B cell (primary cell): Measurements from ENCODE around the gene MAP4K5. TPM values are rescaled to one million over a fixed set of nuclear protein-coding genes. Genes with fewer than 3 reads are reported as not detected.

Experiments used
- ATAC-seq: fragments of 200-7000 bp; cut with Tn5 transposase; one replicate; pipeline ENCODE4 v1.10.0; 2021; ENCODE audit warnings: low read depth, mild to moderate bottlenecking, moderate number of reproducible peaks, moderate library complexity
- CTCF ChIA-PET: fragments of 350-600 bp; sonication (Branson Sonifier 250); formaldehyde crosslinking; loops from one replicate; lab custom pipeline; 2021; ENCODE audit warnings: antibody characterized with exemption, inconsistent platforms; lab: Charles Lee
- POLR2A ChIA-PET: fragments of 350-600 bp; sonication (Branson Sonifier 250); formaldehyde crosslinking; loops from one replicate; lab custom pipeline; 2021; ENCODE audit warnings: antibody characterized with exemption; lab: Charles Lee
- DNase-seq: peaks from one replicate; pipeline ENCODE4 v3.0.0; 2013
- H2AFZ ChIP-seq: 2 replicates; pipeline ENCODE4 v1.6.1; 2012; ENCODE audit warnings: mild to moderate bottlenecking, low read depth, low read length; ENCODE audit not compliant: insufficient read depth, poor library complexity, severe bottlenecking
- H3K27ac ChIP-seq, 2 donors: 1 replicate in 1 of 2; 2 replicates in 1 of 2; pipeline ENCODE4 v1.5.1; 2012 to 2013; ENCODE audit warnings: low read length in 2 of 2, mild to moderate bottlenecking in 2 of 2, moderate library complexity in 1 of 2
- H3K27me3 ChIP-seq, 4 experiments: fragments of 200-600 bp in 1 of 4; sonication (generic) in 1 of 4; replicated peaks in 1 of 4; 1 replicate in 2 of 4; 2 replicates in 2 of 4; pipeline versions ENCODE4 v1.6.1 to v1.7.0; 2013 to 2016; ENCODE audit warnings: low read length in 3 of 4, mild to moderate bottlenecking in 2 of 4, mixed read lengths in 1 of 4, moderate library complexity in 1 of 4; ENCODE audit not compliant: insufficient read depth in 4 of 4, control insufficient read depth in 3 of 4; ENCODE audit errors: control extremely low read depth in 1 of 4
- H3K36me3 ChIP-seq, 2 experiments: replicated peaks in 1 of 2; 1 replicate in 1 of 2; 2 replicates in 1 of 2; pipeline versions ENCODE4 v1.6.1 to v1.7.1; 2013; ENCODE audit warnings: low read length in 1 of 2; ENCODE audit not compliant: insufficient read depth in 2 of 2, control insufficient read depth in 1 of 2; ENCODE audit errors: control extremely low read depth in 1 of 2, extremely low read depth in 1 of 2
- H3K4me1 ChIP-seq, 2 donors: fragments of 200-600 bp in 1 of 2; sonication (generic) in 1 of 2; 1 replicate in 1 of 2; 2 replicates in 1 of 2; pipeline versions ENCODE4 v1.5.1 to v1.6.1; 2013 to 2017; ENCODE audit warnings: low read length in 2 of 2; ENCODE audit not compliant: control insufficient read depth in 2 of 2, insufficient read depth in 2 of 2
- H3K4me2 ChIP-seq: replicated peaks from 2 replicates; pipeline ENCODE3; 2012; ENCODE audit warnings: mild to moderate bottlenecking, low read depth, low read length; ENCODE audit not compliant: poor library complexity, severe bottlenecking
- H3K4me3 ChIP-seq, 5 experiments: fragments of 200-600 bp in 1 of 5; sonication (generic) in 1 of 5; 1 replicate in 3 of 5; 2 replicates in 2 of 5; pipeline versions ENCODE4 v1.5.1 to v1.7.0; 2011 to 2016; ENCODE audit warnings: low read length in 4 of 5, mild to moderate bottlenecking in 4 of 5, low read depth in 2 of 5, control low read depth in 1 of 5, moderate library complexity in 1 of 5; ENCODE audit not compliant: insufficient read depth in 1 of 5; ENCODE audit errors: control extremely low read depth in 1 of 5, extremely low read depth in 1 of 5
- H3K79me2 ChIP-seq: fragments of 200-600 bp; sonication (generic); one replicate; pipeline ENCODE4 v1.6.0; 2016; ENCODE audit warnings: low read length; ENCODE audit not compliant: control insufficient read depth, insufficient read depth
- H3K9ac ChIP-seq: fragments of 200-600 bp; sonication (generic); 2 replicates; pipeline ENCODE4 v1.6.1; 2017; ENCODE audit warnings: mild to moderate bottlenecking, low read length, moderate library complexity
- H3K9me3 ChIP-seq, 3 donors: one replicate each; pipeline versions ENCODE4 v1.6.1 to v1.7.1; 2013; ENCODE audit warnings: low read length in 2 of 3; ENCODE audit not compliant: control insufficient read depth in 2 of 3, insufficient read depth in 1 of 3; ENCODE audit errors: control extremely low read depth in 1 of 3
- H4K20me1 ChIP-seq: 2 replicates; pipeline ENCODE4 v1.6.0; 2012; ENCODE audit warnings: mild to moderate bottlenecking, low read length; ENCODE audit not compliant: insufficient read depth, control insufficient read depth, poor library complexity, severe bottlenecking
- H3K27ac Mint-ChIP-seq: one replicate; pipeline ENCODE4 v1.8.0; 2021; ENCODE audit warnings: mixed read lengths
- H3K27me3 Mint-ChIP-seq: one replicate; pipeline ENCODE4 v1.8.0; 2021; ENCODE audit warnings: mixed read lengths
- H3K4me1 Mint-ChIP-seq: one replicate; pipeline ENCODE4 v1.8.0; 2021; ENCODE audit warnings: mixed read lengths
- H3K4me3 Mint-ChIP-seq: one replicate; pipeline ENCODE4 v1.8.0; 2021; ENCODE audit warnings: mixed read lengths
- H3K9me3 Mint-ChIP-seq: one replicate; pipeline ENCODE4 v1.8.0; 2022; ENCODE audit warnings: mixed read lengths; ENCODE audit not compliant: insufficient read depth
- CTCF ChIP-seq: fragments of 200-600 bp; IDR thresholded peaks from one replicate; pipeline ENCODE4 v1.8.0; 2022; ENCODE audit warnings: antibody characterized with exemption, mild to moderate bottlenecking
- EZH2 ChIP-seq: IDR thresholded peaks from 2 replicates; pipeline ENCODE4 v1.6.1; 2012; ENCODE audit warnings: borderline replicate concordance, low read depth, mild to moderate bottlenecking, moderate library complexity, low read length; ENCODE audit not compliant: insufficient read depth, poor library complexity, severe bottlenecking
- WGBS: methylation state at CpG from one replicate; pipeline ENCODE4 v1.1.5; 2013; ENCODE audit warnings: missing lambda C conversion rate; ENCODE audit not compliant: insufficient coverage; 5-methylcytosine and 5-hydroxymethylcytosine counted together
- intact Hi-C: fragments of 100-400 bp; cut with micrococcal nuclease; formaldehyde crosslinking; loops from one replicate; pipeline ENCODE4 v1.10.0; 2022
- polyA plus RNA-seq: library from polyadenylated mRNA; depleted of rRNA; stranded (reverse); fragments of >200 nt; gene quantifications from 2 replicates; pipeline ENCODE4 v1.2.3, GENCODE V29; 2012
- total RNA-seq, 2 donors: library from RNA; stranded (reverse); fragments of 120-200 nt in 1 of 2; gene quantifications; 1 replicate in 1 of 2; 2 replicates in 1 of 2; pipeline versions ENCODE4 v1.2.3 to v1.2.4, GENCODE V29; 2013 to 2022

The MAP4K5 gene
- total and polyA plus RNA-seq, 2 donors (not counting 1 experiment from before 2014, with no cell fraction given), result 14.1 to 60.0 TPM

- DNase-seq, result peak; percentile 27
- peak; percentile 33 for ATAC-seq
- TF ChIP-seq EZH2 (no peak), CTCF (no peak)
- H3K4me2 ChIP-seq, result peak overlapping the region; percentile 47
- peak overlapping the region; percentile 30 for H2AFZ ChIP-seq
- H3K27ac ChIP-seq, result peak overlapping the region; percentile 37 to 83
- intact Hi-C loops, result no loop called here
- peak overlapping the region; percentile 41 for H3K9ac ChIP-seq
- Mint-ChIP-seq H3K27me3 (no peaks in the 10 kb centered on the region), H3K9me3 (no peaks in the 10 kb centered on the region), H3K27ac (peak overlapping the region; percentile 84), H3K4me1 (peaks cover 66% of the 10 kb centered on the region), H3K4me3 (peak overlapping the region; percentile 53)
- 58% methylated on average over 4 of the region's 6 CpGs for WGBS
- H3K36me3 ChIP-seq, result peaks cover 0 to 10% of the 10 kb centered on the region in 2 experiments
- H3K4me1 ChIP-seq, result peaks cover 29 to 38% of the 10 kb centered on the region in 2 donors
- H3K9me3 ChIP-seq, result no peaks in the 10 kb centered on the region
- peak overlapping the region in 1 of 5 experiments; percentile 6 for H3K4me3 ChIP-seq
- H3K79me2 ChIP-seq, result peaks cover 100% of the 10 kb centered on the region
- ChIA-PET POLR2A (no interaction called here), CTCF (interaction anchor here (1.0 to 3.2 kb wide), 4 partner anchors 16 to 207 kb away, joined by 3 to 10 read pairs (median 4); no protein-coding TSS in a partner anchor)
- H4K20me1 ChIP-seq, result peaks cover 21% of the 10 kb centered on the region
- no peaks in the 10 kb centered on the region for H3K27me3 ChIP-seq
Measured at GRCh38 chr14:50524731-50525515, 7.4 kb downstream of the MAP4K5 start.

- CTCF ChIA-PET, result interaction anchor here (1.3 to 3.2 kb wide), 2 partner anchors 181 to 204 kb away, joined by 4 to 10 read pairs; no protein-coding TSS in a partner anchor
- H3K9ac ChIP-seq, result peak overlapping the region; percentile 41
- H3K4me1 ChIP-seq, result peaks cover 24 to 33% of the 10 kb centered on the region in 2 donors
- peak overlapping the region; percentile 37 to 83 for H3K27ac ChIP-seq
- H3K36me3 ChIP-seq, result peaks cover 0 to 10% of the 10 kb centered on the region in 2 experiments
- H2AFZ ChIP-seq, result no peak overlapping the region
- H4K20me1 ChIP-seq, result peaks cover 24% of the 10 kb centered on the region
- peaks cover 58% of the 10 kb centered on the region for H3K4me1 Mint-ChIP-seq
- no peaks in the 10 kb centered on the region for H3K9me3 ChIP-seq
- H3K27me3 ChIP-seq, result no peaks in the 10 kb centered on the region
- WGBS, result no CpG with 5 or more reads among the region's 2 CpGs
- DNase-seq, result peak; percentile 32
- H3K4me3 ChIP-seq, result peak overlapping the region in 1 of 5 experiments; percentile 6
- H3K9me3 Mint-ChIP-seq, result no peaks in the 10 kb centered on the region
- ATAC-seq, result peak; percentile 21
- H3K4me3 Mint-ChIP-seq, result peak overlapping the region; percentile 53
- no peaks in the 10 kb centered on the region for H3K27me3 Mint-ChIP-seq
- peaks cover 100% of the 10 kb centered on the region for H3K79me2 ChIP-seq
- POLR2A ChIA-PET, result no interaction called here
- peak overlapping the region; percentile 47 for H3K4me2 ChIP-seq
- intact Hi-C loops, result no loop called here
- H3K27ac Mint-ChIP-seq, result peak overlapping the region; percentile 79
- no peak for TF ChIP-seq EZH2
- TF ChIP-seq CTCF, result no peak
Measured at GRCh38 chr14:50524060-50524459, 8.3 kb downstream of the MAP4K5 start.
